ENCODE data around the gene PRTFDC1.

PRTFDC1 gene

DNA sequence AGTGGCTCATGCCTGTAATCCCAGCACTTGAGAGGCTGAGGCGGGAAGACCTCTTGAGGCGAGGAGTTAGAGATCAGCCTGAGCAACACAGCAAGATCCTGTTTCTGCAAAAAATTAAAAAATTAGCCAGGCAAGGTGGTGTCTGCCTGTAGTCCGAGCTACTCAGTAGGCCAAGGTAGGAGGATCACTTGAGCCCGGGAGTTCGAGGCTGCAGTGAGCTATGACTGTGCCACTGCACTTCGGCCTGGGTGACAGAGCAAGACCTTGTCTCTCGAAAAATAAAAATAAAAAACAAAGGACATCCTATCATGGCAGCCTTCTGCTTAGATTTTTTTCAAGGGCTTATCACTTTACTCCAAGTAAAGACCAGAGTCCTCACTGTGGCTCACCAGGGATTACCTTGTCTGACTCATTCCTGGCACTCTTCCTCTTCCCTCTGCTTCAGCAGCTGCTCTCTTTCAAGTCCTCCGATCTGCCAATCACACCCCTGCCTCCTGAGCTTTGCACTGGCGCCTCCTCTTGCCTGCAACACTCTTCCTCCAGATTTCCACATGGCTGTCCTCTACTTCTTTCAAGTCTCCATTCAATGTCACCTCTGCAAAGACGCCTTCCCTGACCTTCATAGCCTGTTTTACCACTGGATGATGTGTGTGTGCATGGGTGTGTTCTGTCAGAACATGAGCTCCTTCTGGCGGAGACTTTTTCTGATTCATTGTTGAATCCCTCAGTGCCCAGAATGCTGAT is 7.7 kb downstream of the PRTFDC1 start:
- TF ChIP-seq, protein P1, sequence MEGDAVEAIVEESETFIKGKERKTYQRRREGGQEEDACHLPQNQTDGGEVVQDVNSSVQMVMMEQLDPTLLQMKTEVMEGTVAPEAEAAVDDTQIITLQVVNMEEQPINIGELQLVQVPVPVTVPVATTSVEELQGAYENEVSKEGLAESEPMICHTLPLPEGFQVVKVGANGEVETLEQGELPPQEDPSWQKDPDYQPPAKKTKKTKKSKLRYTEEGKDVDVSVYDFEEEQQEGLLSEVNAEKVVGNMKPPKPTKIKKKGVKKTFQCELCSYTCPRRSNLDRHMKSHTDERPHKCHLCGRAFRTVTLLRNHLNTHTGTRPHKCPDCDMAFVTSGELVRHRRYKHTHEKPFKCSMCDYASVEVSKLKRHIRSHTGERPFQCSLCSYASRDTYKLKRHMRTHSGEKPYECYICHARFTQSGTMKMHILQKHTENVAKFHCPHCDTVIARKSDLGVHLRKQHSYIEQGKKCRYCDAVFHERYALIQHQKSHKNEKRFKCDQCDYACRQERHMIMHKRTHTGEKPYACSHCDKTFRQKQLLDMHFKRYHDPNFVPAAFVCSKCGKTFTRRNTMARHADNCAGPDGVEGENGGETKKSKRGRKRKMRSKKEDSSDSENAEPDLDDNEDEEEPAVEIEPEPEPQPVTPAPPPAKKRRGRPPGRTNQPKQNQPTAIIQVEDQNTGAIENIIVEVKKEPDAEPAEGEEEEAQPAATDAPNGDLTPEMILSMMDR (IDR thresholded peaks at IDR 0.05; ENCODE audit: low read depth, low read length): no peak
- H3K4me3 ChIP-seq (ENCODE audit: low read depth, low read length): no peak overlapping the region

DNA sequence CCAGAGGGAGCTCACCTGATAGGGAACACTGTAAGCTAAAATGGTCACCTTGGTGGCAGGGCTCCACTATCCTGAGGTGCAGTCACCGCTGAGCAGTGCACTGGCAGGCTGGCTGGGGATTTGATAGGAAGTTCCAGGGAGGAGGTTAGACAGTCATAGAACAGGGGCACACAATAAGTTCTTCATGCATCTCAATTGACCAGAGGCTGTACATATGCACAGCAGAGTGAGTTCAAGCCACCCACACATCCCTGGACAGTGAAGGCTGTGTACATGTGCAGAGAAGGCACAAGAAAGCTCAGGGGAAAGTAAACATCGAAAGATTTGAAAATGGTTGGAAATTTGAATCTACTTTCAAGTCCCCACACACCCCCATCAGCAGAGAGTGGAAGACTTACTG is 13.9 kb downstream of the PRTFDC1 start:
- no peak overlapping the region for H3K4me3 ChIP-seq (ENCODE audit: low read depth, low read length)
- TF ChIP-seq, protein P1 (IDR thresholded peaks at IDR 0.05; ENCODE audit: low read depth, low read length): no peak

DNA sequence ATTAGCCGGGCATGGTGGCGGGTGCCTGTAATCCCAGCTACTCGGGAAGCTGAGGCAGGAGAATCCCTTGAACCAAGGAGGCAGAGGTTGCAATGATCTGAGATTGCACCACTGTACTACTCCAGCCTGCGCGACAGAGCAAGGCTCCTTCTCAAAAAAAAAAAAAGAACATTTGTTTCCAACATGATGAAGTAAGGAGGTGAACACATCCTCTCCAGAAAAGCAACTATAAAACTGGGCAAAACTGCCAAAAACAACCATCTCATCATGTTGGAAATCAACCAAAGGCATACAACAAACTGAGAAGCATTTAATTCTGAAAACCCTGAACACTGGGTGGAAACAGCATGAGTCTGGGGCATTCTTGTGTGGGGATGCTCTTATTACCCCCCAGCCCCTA is 14.3 kb downstream of the PRTFDC1 start:
- TF ChIP-seq, protein P1 (IDR thresholded peaks at IDR 0.05; ENCODE audit: low read depth, low read length): no peak
- no peak overlapping the region for H3K4me3 ChIP-seq (ENCODE audit: low read depth, low read length)

DNA sequence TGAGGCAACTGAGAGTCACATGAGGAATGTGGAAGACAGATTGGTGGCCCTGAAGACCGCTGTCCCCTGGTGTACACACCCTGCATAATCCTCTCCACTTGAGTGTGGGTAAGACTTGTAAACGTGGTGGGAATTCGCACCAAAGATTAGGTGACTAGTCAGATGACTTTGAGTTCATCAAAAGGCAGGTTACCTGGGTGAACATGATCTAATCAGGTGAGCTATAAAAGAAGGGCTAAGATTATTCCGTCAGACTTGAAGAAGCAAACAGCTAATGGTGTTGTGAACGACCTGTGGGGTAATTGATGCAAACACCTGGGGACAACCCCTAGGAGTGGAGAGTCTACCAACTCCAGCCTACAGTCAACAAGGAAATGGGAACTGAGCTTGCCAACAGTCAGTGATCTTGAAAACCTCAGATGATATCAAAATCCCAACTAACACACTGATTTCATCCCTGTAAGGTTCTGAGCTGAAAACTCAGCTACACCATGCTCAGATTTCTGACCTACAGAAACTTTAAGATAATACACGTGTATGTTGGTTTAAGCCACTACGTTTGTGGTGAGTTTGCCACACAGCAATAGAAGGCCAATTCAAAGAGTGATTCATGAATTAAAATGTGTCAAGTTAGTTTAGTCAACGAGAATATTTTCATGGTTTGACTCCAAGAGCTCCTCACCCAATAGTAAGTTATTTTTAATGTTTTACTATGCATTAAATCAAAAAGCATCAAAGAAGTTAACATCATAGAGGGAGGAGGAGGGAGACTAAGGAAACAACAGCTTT is 16.7 kb downstream of the PRTFDC1 start:
- TF ChIP-seq, protein P1 (IDR thresholded peaks at IDR 0.05; ENCODE audit: low read depth, low read length): no peak

DNA sequence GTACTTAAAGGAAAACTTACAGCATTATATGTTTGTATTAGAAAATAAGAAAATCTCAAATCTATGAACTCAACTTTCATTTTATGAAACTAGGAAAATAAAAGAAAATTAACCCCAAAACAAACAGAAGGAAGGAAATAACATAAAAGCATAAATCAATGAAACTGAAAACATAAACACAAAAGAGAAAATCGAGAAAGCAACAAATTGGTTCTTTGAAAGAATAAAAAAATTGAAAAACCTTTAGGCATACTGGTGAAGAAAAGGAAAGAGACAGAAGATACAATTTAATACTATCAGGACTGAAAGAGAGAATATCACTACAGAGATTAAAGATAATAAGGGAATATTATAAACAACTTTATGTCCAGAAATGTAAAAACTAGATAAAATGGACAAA is 21.2 kb downstream of the PRTFDC1 start:
- TF ChIP-seq, protein P1 (IDR thresholded peaks at IDR 0.05; ENCODE audit: low read depth, low read length): no peak
- no peak overlapping the region for H3K4me3 ChIP-seq (ENCODE audit: low read depth, low read length)

More for the DNA sequence above, 16.7 kb downstream of the PRTFDC1 start:
- no peak overlapping the region for H3K4me3 ChIP-seq (ENCODE audit: low read depth, low read length)

DNA sequence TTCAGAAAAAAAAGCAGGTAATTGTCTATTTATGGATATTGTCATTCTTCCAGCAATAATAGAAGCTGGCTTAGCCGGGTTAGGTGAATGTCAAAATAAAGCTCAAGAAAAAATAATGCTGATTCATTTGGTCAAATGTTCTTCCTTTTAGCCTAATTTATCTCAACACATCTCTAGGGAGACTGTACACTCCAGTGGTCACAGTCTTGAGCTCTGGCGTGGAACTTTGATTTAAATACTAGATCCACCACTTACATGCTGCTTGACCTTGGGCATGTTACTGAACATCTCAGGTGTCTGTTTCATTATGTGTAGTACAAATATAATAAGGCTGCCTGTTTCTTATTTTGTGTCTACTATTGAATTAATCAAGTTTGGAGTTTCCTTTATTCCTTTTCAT is 22.0 kb downstream of the PRTFDC1 start:
- no peak overlapping the region for H3K4me3 ChIP-seq (ENCODE audit: low read depth, low read length)
- TF ChIP-seq, protein P1 (IDR thresholded peaks at IDR 0.05; ENCODE audit: low read depth, low read length): no peak

DNA sequence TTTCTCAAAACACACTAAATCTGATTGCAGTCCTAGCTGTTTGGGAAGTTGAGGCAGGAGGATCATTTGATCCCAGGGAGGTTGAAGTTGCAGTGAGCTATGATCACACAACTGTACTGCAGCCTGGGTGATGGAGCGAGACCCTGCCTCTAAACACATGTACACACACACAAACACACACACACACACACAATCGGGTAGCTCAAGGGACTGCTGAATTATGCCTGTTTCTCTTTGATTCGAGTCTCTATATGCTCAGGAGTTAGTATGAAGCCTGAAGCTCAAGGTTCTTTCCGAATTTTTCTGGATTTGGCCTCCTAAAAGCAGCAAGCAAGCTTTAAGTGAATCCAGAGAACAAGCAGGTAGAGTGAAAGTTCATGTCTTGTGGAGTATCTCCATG is 22.5 kb downstream of the PRTFDC1 start:
- no peak overlapping the region for H3K4me3 ChIP-seq (ENCODE audit: low read depth, low read length)
- TF ChIP-seq, protein P1 (IDR thresholded peaks at IDR 0.05; ENCODE audit: low read depth, low read length): no peak

Measured in WI38 (cell line).